Endothelial cell of umbilical vein (primary cell): ENCODE data around the gene DDX56. TPM values are rescaled to one million over a fixed set of nuclear protein-coding genes. Genes with fewer than 3 reads are reported as not detected.

Experiments
- BruUV-seq: library from RNA; stranded (reverse); fragments of 400-500 nt; replicated peaks from 2 replicates; lab custom pipeline; 2021; lab: Mats Ljungman, UMichigan
- CTCF ChIA-PET: fragments of 300-600, 350-600 bp; sonication (Branson Sonifier 250); formaldehyde crosslinking; loops from one replicate; lab custom pipeline; 2021; ENCODE audit warnings: antibody characterized with exemption, inconsistent platforms; lab: Charles Lee
- POLR2A ChIA-PET: fragments of 300-600, 350-600 bp; sonication (Branson Sonifier 250); formaldehyde crosslinking; loops from one replicate; lab custom pipeline; 2021; ENCODE audit warnings: antibody characterized with exemption, inconsistent platforms; lab: Charles Lee
- DNase-seq: peaks from one replicate; pipeline ENCODE4 v3.0.0-alpha.2; 2011; ENCODE audit warnings: low read depth, low spot score
- FAIRE-seq: peaks from 2 replicates; lab custom pipeline; 2011; peaks lifted over from hg19 to GRCh38; lab: Jason Lieb, UNC
- H2AFZ ChIP-seq: 2 replicates; pipeline ENCODE4 v1.6.0; 2012; ENCODE audit warnings: low read depth, low read length, control low read depth, inconsistent platforms
- H3K27ac ChIP-seq: 2 replicates; pipeline ENCODE4 v1.5.1; 2011; ENCODE audit warnings: low read depth, mild to moderate bottlenecking, control low read depth, low read length, moderate library complexity; ENCODE audit not compliant: insufficient read depth
- H3K27me3 ChIP-seq, 2 experiments: 2 replicates each; pipeline versions ENCODE4 v1.6.0 to v1.6.1; 2011; ENCODE audit warnings: low read length in 2 of 2, mixed read lengths in 1 of 2; ENCODE audit not compliant: control insufficient read depth in 2 of 2, insufficient read depth in 2 of 2
- H3K36me3 ChIP-seq, 2 experiments: 2 replicates in 1 of 2; 3 replicates in 1 of 2; pipeline ENCODE4 v1.5.1; 2011; ENCODE audit warnings: low read length in 2 of 2, mild to moderate bottlenecking in 1 of 2, moderate library complexity in 1 of 2; ENCODE audit not compliant: control insufficient read depth in 2 of 2, insufficient read depth in 2 of 2; ENCODE audit errors: extremely low read depth in 1 of 2
- H3K4me1 ChIP-seq: 3 replicates; pipeline ENCODE4 v1.5.1; 2011; ENCODE audit warnings: mild to moderate bottlenecking, low read length; ENCODE audit not compliant: control insufficient read depth, insufficient read depth; ENCODE audit errors: extremely low read depth
- H3K4me2 ChIP-seq: 2 replicates; pipeline ENCODE4 v1.6.1; 2011; ENCODE audit warnings: low read length, control low read depth, mixed read lengths; ENCODE audit not compliant: insufficient read depth
- H3K4me3 ChIP-seq, 3 experiments: fragments of 200-600 bp in 1 of 3; sonication (generic), shearing (Covaris generic) in 1 of 3; replicated peaks in 1 of 3; 2 replicates each; pipeline ENCODE4 v1.5.1; 2011 to 2016; ENCODE audit warnings: control low read depth in 3 of 3, low read length in 3 of 3, mild to moderate bottlenecking in 2 of 3, inconsistent platforms in 1 of 3, low read depth in 1 of 3, moderate library complexity in 1 of 3; ENCODE audit not compliant: insufficient read depth in 1 of 3
- H3K79me2 ChIP-seq: 2 replicates; pipeline ENCODE4 v1.6.0; 2012; ENCODE audit warnings: low read length, inconsistent platforms; ENCODE audit not compliant: control insufficient read depth, insufficient read depth
- H3K9ac ChIP-seq: replicated peaks from 2 replicates; pipeline ENCODE3; 2011; ENCODE audit warnings: low read length, control low read depth; ENCODE audit not compliant: insufficient read depth; ENCODE audit errors: extremely low read depth
- H3K9me1 ChIP-seq: replicated peaks from 3 replicates; pipeline ENCODE4 v1.6.0; 2011; ENCODE audit warnings: mild to moderate bottlenecking, low read length; ENCODE audit not compliant: control insufficient read depth, insufficient read depth; ENCODE audit errors: extremely low read depth
- H3K9me3 ChIP-seq: replicated peaks from 2 replicates; pipeline ENCODE4 v1.5.1; 2012; ENCODE audit warnings: low read length, inconsistent platforms; ENCODE audit not compliant: control insufficient read depth, insufficient read depth
- H4K20me1 ChIP-seq: replicated peaks from 2 replicates; pipeline ENCODE3; 2011; ENCODE audit warnings: mild to moderate bottlenecking, low read length; ENCODE audit not compliant: control insufficient read depth, insufficient read depth; ENCODE audit errors: extremely low read depth
- EZH2 ChIP-seq: IDR thresholded peaks from 2 replicates; pipeline ENCODE4 v1.6.1; 2012; ENCODE audit warnings: borderline replicate concordance, low read depth, mild to moderate bottlenecking, moderate library complexity, low read length, inconsistent platforms; ENCODE audit not compliant: severe bottlenecking
- FOS ChIP-seq: IDR thresholded peaks from 2 replicates; pipeline ENCODE4 v1.6.1; 2011; ENCODE audit warnings: mild to moderate bottlenecking, low read length, moderate library complexity, borderline replicate concordance; ENCODE audit not compliant: insufficient read depth
- GATA2 ChIP-seq: IDR thresholded peaks from 2 replicates; pipeline ENCODE4 v1.7.0; 2011; ENCODE audit warnings: low read depth, mild to moderate bottlenecking, moderate library complexity, mixed read lengths, low read length; ENCODE audit not compliant: insufficient read length, insufficient read depth
- JUN ChIP-seq: IDR thresholded peaks from 2 replicates; pipeline ENCODE4 v1.6.1; 2011; ENCODE audit warnings: borderline replicate concordance, low read depth; ENCODE audit not compliant: insufficient read length, insufficient read depth
- MAX ChIP-seq: IDR thresholded peaks from 2 replicates; pipeline ENCODE4 v1.6.1; 2011; ENCODE audit not compliant: insufficient read depth, insufficient read length
- MYC ChIP-seq: IDR thresholded peaks from one replicate; pipeline ENCODE4 v1.6.1; 2011; ENCODE audit warnings: mild to moderate bottlenecking, low read depth, low read length
- POLR2A ChIP-seq: IDR thresholded peaks from 2 replicates; pipeline ENCODE4 v1.6.1; 2012; ENCODE audit warnings: low read depth, mild to moderate bottlenecking, control low read depth, low read length
- POLR2AphosphoS5 ChIP-seq: IDR thresholded peaks from 2 replicates; pipeline ENCODE4 v1.6.1; 2012; ENCODE audit warnings: low read depth, mild to moderate bottlenecking, control low read depth, low read length, moderate library complexity; ENCODE audit not compliant: insufficient read depth
- dilution Hi-C: fragments of 300-500 bp; cut with MboI; formaldehyde crosslinking; loops from one replicate; pipeline ENCODE4 v1.15.0; 2019; ENCODE audit warnings: low sequenced_read_pairs; ENCODE audit not compliant: extremely low pct_ligation_motif_present
- intact Hi-C: fragments of 100-400 bp; cut with micrococcal nuclease; formaldehyde crosslinking; loops from one replicate; pipeline ENCODE4 v1.10.0; 2022
- polyA plus RNA-seq, 4 experiments: library from polyadenylated mRNA; depleted of rRNA in 3 of 4; stranded (reverse) in 3 of 4; unstranded in 1 of 4; fragments of >200 nt; gene quantifications; 2 replicates each; pipeline versions ENCODE4 v1.2.1 to v1.2.3, GENCODE V29; 2011 to 2012; ENCODE audit warnings: missing spikeins in 1 of 4
- total RNA-seq: library from RNA; stranded (reverse); gene quantifications from 2 replicates; pipeline ENCODE4 v1.2.3, GENCODE V29; 2021
- TF ChIP-seq, protein P1 (sequence below), 2 donors: IDR thresholded peaks; 1 replicate in 1 of 2; 2 replicates in 1 of 2; pipeline ENCODE4 v1.5.1; 2011; ENCODE audit warnings: low read length in 2 of 2, mild to moderate bottlenecking in 2 of 2, moderate library complexity in 2 of 2, control low read depth in 1 of 2, inconsistent platforms in 1 of 2, low read depth in 1 of 2; ENCODE audit not compliant: insufficient read depth in 1 of 2; ENCODE audit errors: extremely low read depth in 1 of 2

DDX56 gene
- total and polyA plus RNA-seq, 2 donors (not counting 3 experiments of a cell fraction or from before 2014, with no cell fraction given), result 94.7 to 96.6 TPM

GRCh38 chr7:44519546-44519945 lies 54.2 kb downstream of the DDX56 start:
- H3K27me3 ChIP-seq, result peaks cover 6 to 8% of the 10 kb centered on the region in 2 experiments
- H3K9me1 ChIP-seq, result no peaks in the 10 kb centered on the region
- ChIA-PET POLR2A (no interaction called here), CTCF (interaction anchor here (0.7 to 3.0 kb wide), 5 partner anchors 15 to 171 kb away, joined by 3 to 17 read pairs (median 4); no protein-coding TSS in a partner anchor)
- H3K4me1 ChIP-seq, result no peaks in the 10 kb centered on the region
- H3K4me2 ChIP-seq, result no peak overlapping the region
- H4K20me1 ChIP-seq, result no peaks in the 10 kb centered on the region
- intact Hi-C loops (no loop called here), dilution Hi-C loops (no loop called here)
- H2AFZ ChIP-seq, result no peak overlapping the region
- no peak for DNase-seq
- TF ChIP-seq JUN (no peak), MYC (no peak), POLR2A (no peak), MAX (no peak), EZH2 (no peak), FOS (no peak), GATA2 (no peak), POLR2AphosphoS5 (no peak)
- TF ChIP-seq, protein P1, sequence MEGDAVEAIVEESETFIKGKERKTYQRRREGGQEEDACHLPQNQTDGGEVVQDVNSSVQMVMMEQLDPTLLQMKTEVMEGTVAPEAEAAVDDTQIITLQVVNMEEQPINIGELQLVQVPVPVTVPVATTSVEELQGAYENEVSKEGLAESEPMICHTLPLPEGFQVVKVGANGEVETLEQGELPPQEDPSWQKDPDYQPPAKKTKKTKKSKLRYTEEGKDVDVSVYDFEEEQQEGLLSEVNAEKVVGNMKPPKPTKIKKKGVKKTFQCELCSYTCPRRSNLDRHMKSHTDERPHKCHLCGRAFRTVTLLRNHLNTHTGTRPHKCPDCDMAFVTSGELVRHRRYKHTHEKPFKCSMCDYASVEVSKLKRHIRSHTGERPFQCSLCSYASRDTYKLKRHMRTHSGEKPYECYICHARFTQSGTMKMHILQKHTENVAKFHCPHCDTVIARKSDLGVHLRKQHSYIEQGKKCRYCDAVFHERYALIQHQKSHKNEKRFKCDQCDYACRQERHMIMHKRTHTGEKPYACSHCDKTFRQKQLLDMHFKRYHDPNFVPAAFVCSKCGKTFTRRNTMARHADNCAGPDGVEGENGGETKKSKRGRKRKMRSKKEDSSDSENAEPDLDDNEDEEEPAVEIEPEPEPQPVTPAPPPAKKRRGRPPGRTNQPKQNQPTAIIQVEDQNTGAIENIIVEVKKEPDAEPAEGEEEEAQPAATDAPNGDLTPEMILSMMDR (IDR thresholded peaks at IDR 0.05; ENCODE audit: extremely low read depth in 1 of 2, insufficient read depth in 1 of 2, low read depth in 1 of 2, low read length in 2 of 2), result no peak
- H3K36me3 ChIP-seq, result no peaks in the 10 kb centered on the region
- no TSS peak for BruUV-seq
- H3K27ac ChIP-seq, result no peak overlapping the region
- H3K9me3 ChIP-seq, result no peaks in the 10 kb centered on the region
- no peaks in the 10 kb centered on the region for H3K79me2 ChIP-seq
- no peak overlapping the region for H3K9ac ChIP-seq
- no peak for FAIRE-seq
- H3K4me3 ChIP-seq, result no peak overlapping the region
